ENCODE data around the gene NPAS3.

Gene NPAS3

DNA sequence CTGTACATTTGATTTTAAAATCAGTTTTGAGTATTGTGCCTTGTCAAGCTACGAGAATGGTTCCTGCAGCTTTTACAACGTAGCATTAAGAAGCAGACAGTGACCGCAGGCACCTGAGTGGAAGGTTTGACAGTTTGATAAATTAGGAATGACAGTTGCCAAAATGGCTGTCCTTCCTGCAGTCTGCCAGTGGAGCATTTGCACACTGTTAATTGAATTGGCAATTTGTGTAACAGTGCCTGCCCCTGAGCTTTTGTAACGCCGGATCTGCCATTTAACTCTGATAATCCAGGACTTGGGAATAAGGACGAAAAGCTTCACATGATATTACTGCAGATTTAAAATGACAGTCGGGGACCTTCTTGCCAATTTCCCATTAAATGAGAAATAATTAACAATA, 385.3 kb downstream of the NPAS3 start:
- no peaks in the 10 kb centered on the region for H3K27me3 ChIP-seq (replicated peaks; ENCODE audit: insufficient read depth, low read length)
- no peak overlapping the region for H3K4me3 ChIP-seq (ENCODE audit: low read length)
- H3K27ac ChIP-seq (ENCODE audit: low read length), result no peak overlapping the region
- H3K9ac ChIP-seq (ENCODE audit: low read length), result no peak overlapping the region
- H3K9me2 ChIP-seq (replicated peaks; ENCODE audit: insufficient read depth, low read length), result no peaks in the 10 kb centered on the region
- no peaks in the 10 kb centered on the region for H4K20me1 ChIP-seq (ENCODE audit: insufficient read depth, low read length)
- H3F3A ChIP-seq (ENCODE audit: insufficient read depth, low read length), result no peaks in the 10 kb centered on the region
- H3K79me2 ChIP-seq (ENCODE audit: low read length), result no peaks in the 10 kb centered on the region
- no peak for TF ChIP-seq EZH2 (optimal IDR thresholded peaks at IDR 0.05; ENCODE audit: low read depth, low read length)
- H3K9me3 ChIP-seq (replicated peaks; ENCODE audit: insufficient read depth, low read length), result no peaks in the 10 kb centered on the region
- no peak for DNase-seq
- H3K4me2 ChIP-seq (ENCODE audit: low read depth, low read length), result no peak overlapping the region
- no peaks in the 10 kb centered on the region for H3K36me3 ChIP-seq (replicated peaks; ENCODE audit: insufficient read depth, low read length)
- no peaks in the 10 kb centered on the region for H3K4me1 ChIP-seq (ENCODE audit: low read length)
- H2AFZ ChIP-seq (ENCODE audit: low read length), result no peak overlapping the region

DNA sequence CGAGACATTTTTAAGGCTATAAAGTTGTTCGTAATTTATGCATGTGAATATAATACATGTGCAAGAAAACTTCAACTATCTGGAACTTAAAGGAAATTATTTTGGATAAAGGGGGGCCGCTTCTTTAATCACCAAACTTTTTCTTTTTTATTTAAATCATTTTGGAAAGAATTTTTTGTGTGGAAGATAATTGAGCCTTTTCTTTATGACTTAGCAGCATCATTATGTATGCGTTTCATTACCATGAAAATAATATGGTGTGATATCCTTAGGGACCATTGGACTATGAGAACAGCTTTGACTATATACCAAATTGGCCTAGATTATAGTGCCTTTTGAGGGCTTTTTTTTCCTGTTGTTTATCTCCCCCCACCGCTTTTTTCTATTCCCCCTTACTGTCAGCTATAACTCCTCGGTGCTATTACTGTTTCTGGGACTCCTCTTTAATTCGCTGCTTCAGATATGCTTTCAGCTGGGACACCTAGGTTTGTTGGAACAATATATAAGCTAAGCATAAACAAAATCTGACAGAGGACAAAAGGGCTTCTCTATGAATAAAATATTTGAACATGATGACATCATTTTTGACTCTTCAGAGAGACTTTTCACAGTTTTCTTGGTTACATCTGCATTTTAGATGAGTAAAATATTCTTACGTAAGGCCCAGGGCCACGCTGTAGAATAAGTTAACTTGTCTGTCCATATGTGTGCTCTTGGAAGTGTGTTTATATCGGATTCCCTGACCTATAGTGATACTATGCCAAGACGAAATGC, 392.7 kb downstream of the NPAS3 start:
- no peak overlapping the region for H3K4me2 ChIP-seq (ENCODE audit: low read depth, low read length)
- H3K9ac ChIP-seq (ENCODE audit: low read length), result no peak overlapping the region
- no peaks in the 10 kb centered on the region for H3K27me3 ChIP-seq (replicated peaks; ENCODE audit: insufficient read depth, low read length)
- DNase-seq, result no peak
- no peak for TF ChIP-seq EZH2phosphoT487 (IDR thresholded peaks at IDR 0.05; ENCODE audit: low read length)
- TF ChIP-seq, protein P1, sequence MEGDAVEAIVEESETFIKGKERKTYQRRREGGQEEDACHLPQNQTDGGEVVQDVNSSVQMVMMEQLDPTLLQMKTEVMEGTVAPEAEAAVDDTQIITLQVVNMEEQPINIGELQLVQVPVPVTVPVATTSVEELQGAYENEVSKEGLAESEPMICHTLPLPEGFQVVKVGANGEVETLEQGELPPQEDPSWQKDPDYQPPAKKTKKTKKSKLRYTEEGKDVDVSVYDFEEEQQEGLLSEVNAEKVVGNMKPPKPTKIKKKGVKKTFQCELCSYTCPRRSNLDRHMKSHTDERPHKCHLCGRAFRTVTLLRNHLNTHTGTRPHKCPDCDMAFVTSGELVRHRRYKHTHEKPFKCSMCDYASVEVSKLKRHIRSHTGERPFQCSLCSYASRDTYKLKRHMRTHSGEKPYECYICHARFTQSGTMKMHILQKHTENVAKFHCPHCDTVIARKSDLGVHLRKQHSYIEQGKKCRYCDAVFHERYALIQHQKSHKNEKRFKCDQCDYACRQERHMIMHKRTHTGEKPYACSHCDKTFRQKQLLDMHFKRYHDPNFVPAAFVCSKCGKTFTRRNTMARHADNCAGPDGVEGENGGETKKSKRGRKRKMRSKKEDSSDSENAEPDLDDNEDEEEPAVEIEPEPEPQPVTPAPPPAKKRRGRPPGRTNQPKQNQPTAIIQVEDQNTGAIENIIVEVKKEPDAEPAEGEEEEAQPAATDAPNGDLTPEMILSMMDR (IDR thresholded peaks at IDR 0.05; ENCODE audit: low read length), result no peak
- TF ChIP-seq EZH2 (optimal IDR thresholded peaks at IDR 0.05; ENCODE audit: low read depth, low read length), result no peak
- H3K79me2 ChIP-seq (ENCODE audit: low read length), result no peaks in the 10 kb centered on the region
- no peak overlapping the region for H3K27ac ChIP-seq (ENCODE audit: low read length)
- no peaks in the 10 kb centered on the region for H3F3A ChIP-seq (ENCODE audit: insufficient read depth, low read length)
- H3K9me3 ChIP-seq (replicated peaks; ENCODE audit: insufficient read depth, low read length), result no peaks in the 10 kb centered on the region
- no peak overlapping the region for H2AFZ ChIP-seq (ENCODE audit: low read length)
- H3K4me3 ChIP-seq (ENCODE audit: low read length), result no peak overlapping the region
- H4K20me1 ChIP-seq (ENCODE audit: insufficient read depth, low read length), result no peaks in the 10 kb centered on the region
- H3K4me1 ChIP-seq (ENCODE audit: low read length), result no peaks in the 10 kb centered on the region
- H3K36me3 ChIP-seq (replicated peaks; ENCODE audit: insufficient read depth, low read length), result no peaks in the 10 kb centered on the region
- H3K9me2 ChIP-seq (replicated peaks; ENCODE audit: insufficient read depth, low read length), result no peaks in the 10 kb centered on the region

DNA sequence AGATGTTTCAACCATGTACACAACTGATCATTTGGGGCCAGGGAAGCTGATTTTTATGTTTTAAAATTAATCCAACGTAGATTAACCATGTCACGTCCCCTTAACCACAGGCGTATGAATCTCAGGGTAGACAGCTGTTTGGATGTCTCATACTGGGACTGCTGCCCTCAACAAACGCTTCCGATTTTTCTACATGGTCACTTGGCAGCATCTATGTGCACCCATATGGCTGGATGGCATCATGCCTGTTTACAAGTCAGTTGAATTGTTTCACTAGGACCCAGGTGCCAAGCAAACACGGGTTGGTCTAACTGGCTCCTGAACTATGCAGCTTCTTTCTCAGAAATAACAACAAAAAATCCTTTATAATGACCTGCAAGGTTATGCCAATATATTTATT, 393.8 kb downstream of the NPAS3 start:
- TF ChIP-seq EZH2phosphoT487 (IDR thresholded peaks at IDR 0.05; ENCODE audit: low read length), result no peak
- TF ChIP-seq, protein P1 (IDR thresholded peaks at IDR 0.05; ENCODE audit: low read length), result no peak
- TF ChIP-seq EZH2 (optimal IDR thresholded peaks at IDR 0.05; ENCODE audit: low read depth, low read length), result no peak
- Histone ChIP-seq H3F3A (ENCODE audit: insufficient read depth, low read length) (no peaks in the 10 kb centered on the region), H3K9ac (ENCODE audit: low read length) (no peak overlapping the region), H3K4me1 (ENCODE audit: low read length) (no peaks in the 10 kb centered on the region), H3K79me2 (ENCODE audit: low read length) (no peaks in the 10 kb centered on the region), H3K27me3 (replicated peaks; ENCODE audit: insufficient read depth, low read length) (no peaks in the 10 kb centered on the region), H2AFZ (ENCODE audit: low read length) (no peak overlapping the region), H4K20me1 (ENCODE audit: insufficient read depth, low read length) (no peaks in the 10 kb centered on the region), H3K36me3 (replicated peaks; ENCODE audit: insufficient read depth, low read length) (no peaks in the 10 kb centered on the region), H3K9me3 (replicated peaks; ENCODE audit: insufficient read depth, low read length) (no peaks in the 10 kb centered on the region), H3K27ac (ENCODE audit: low read length) (no peak overlapping the region), H3K4me2 (ENCODE audit: low read depth, low read length) (no peak overlapping the region), H3K9me2 (replicated peaks; ENCODE audit: insufficient read depth, low read length) (no peaks in the 10 kb centered on the region), H3K4me3 (ENCODE audit: low read length) (no peak overlapping the region)
- DNase-seq, result no peak

DNA sequence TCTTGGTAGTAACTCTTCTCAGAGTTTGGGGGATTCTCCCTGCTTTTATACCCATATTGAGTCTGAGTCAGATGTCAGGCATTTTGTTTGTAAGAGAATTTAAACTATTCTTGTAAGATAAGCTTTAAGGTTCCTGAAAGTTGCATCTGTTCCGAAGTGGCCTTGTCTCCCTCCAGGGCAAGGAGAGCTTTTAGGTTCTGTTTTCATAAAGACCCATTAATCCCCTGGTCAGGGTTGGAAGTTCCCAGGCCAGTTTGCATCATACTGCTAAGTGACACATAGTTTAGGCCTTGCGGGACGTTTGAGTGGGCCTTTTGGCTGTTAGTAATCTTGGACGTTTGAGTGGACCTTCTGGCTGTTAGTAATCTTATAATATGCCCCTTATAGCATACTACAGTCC, 396.7 kb downstream of the NPAS3 start:
- Histone ChIP-seq H3K9me2 (replicated peaks; ENCODE audit: insufficient read depth, low read length) (no peaks in the 10 kb centered on the region), H3K36me3 (replicated peaks; ENCODE audit: insufficient read depth, low read length) (no peaks in the 10 kb centered on the region), H3K79me2 (ENCODE audit: low read length) (no peaks in the 10 kb centered on the region), H3K27me3 (replicated peaks; ENCODE audit: insufficient read depth, low read length) (no peaks in the 10 kb centered on the region), H2AFZ (ENCODE audit: low read length) (no peak overlapping the region), H3K9ac (ENCODE audit: low read length) (no peak overlapping the region), H3F3A (ENCODE audit: insufficient read depth, low read length) (no peaks in the 10 kb centered on the region), H3K27ac (ENCODE audit: low read length) (no peak overlapping the region), H3K4me2 (ENCODE audit: low read depth, low read length) (no peak overlapping the region), H3K4me3 (ENCODE audit: low read length) (no peak overlapping the region), H3K4me1 (ENCODE audit: low read length) (no peaks in the 10 kb centered on the region), H3K9me3 (replicated peaks; ENCODE audit: insufficient read depth, low read length) (no peaks in the 10 kb centered on the region), H4K20me1 (ENCODE audit: insufficient read depth, low read length) (no peaks in the 10 kb centered on the region)
- no peak for TF ChIP-seq EZH2phosphoT487 (IDR thresholded peaks at IDR 0.05; ENCODE audit: low read length)
- no peak for DNase-seq
